Kidney (tissue), 14 donors: ENCODE data around the gene METTL8. TPM values are rescaled to one million over a fixed set of nuclear protein-coding genes. Genes with fewer than 3 reads are reported as not detected.

Experiments used
- DNase-seq, 5 donors: peaks; one replicate each; pipeline ENCODE4 v3.0.0-alpha.2; 2013 to 2020
- FAIRE-seq: peaks from 2 replicates; lab custom pipeline; 2012; peaks lifted over from hg19 to GRCh38; lab: Jason Lieb, UNC
- H3K27ac ChIP-seq, 2 donors: one replicate each; pipeline ENCODE4 v1.7.0; 2013; ENCODE audit warnings: low read depth in 2 of 2, low read length in 2 of 2, inconsistent platforms in 1 of 2
- H3K27me3 ChIP-seq: one replicate; pipeline ENCODE4 v1.7.1; 2013; ENCODE audit warnings: low read length, inconsistent platforms; ENCODE audit not compliant: control insufficient read depth, insufficient read depth
- H3K36me3 ChIP-seq, 3 donors: one replicate each; pipeline versions ENCODE4 v1.7.0 to v1.7.1; 2013; ENCODE audit warnings: low read length in 3 of 3, control low read depth in 1 of 3, inconsistent platforms in 1 of 3; ENCODE audit not compliant: insufficient read depth in 3 of 3, control insufficient read depth in 2 of 3
- H3K4me1 ChIP-seq, 3 donors: one replicate each; pipeline versions ENCODE4 v1.7.0 to v1.7.1; 2013; ENCODE audit warnings: low read length in 3 of 3, inconsistent platforms in 1 of 3, low read depth in 1 of 3; ENCODE audit not compliant: control insufficient read depth in 2 of 3, insufficient read depth in 2 of 3
- H3K4me3 ChIP-seq, 3 donors: one replicate each; pipeline versions ENCODE4 v1.7.0 to v1.8.1; 2013; ENCODE audit warnings: low read length in 3 of 3, control low read depth in 1 of 3, inconsistent platforms in 1 of 3
- H3K9ac ChIP-seq, 3 donors: one replicate each; pipeline versions ENCODE4 v1.7.0 to v1.7.1; 2013; ENCODE audit warnings: low read length in 3 of 3, control low read depth in 1 of 3, inconsistent platforms in 1 of 3
- H3K9me3 ChIP-seq, 3 donors: one replicate each; pipeline versions ENCODE4 v1.7.0 to v1.7.1; 2013; ENCODE audit warnings: low read length in 3 of 3, control low read depth in 1 of 3, inconsistent platforms in 1 of 3; ENCODE audit not compliant: control insufficient read depth in 2 of 3, insufficient read depth in 1 of 3
- intact Hi-C: fragments of 100-400 bp; cut with DNase I; formaldehyde crosslinking; loops from one replicate; pipeline ENCODE4 v1.11.1; 2022
- polyA plus RNA-seq: library from polyadenylated mRNA; stranded (reverse); fragments of 350-450 nt; fragmentation: Illumina TruSeq; extraction: RNeasy Lipid Tissue Mini Kit (QIAGEN cat#74804); gene quantifications from one replicate; pipeline ENCODE4 v1.2.3, GENCODE V29; 2014; ENCODE audit warnings: low read depth, low replicate concordance; ENCODE audit not compliant: insufficient read depth
- total RNA-seq: library from RNA; stranded (reverse); fragmentation: NEBNext Ultra II Directional; extraction: Animal tissue kit (Norgen Biotek cat#: 25700); gene quantifications from one replicate; pipeline ENCODE4 v1.2.1, GENCODE V29; 2021
- TF ChIP-seq, protein P1 (sequence below): IDR thresholded peaks from 3 replicates; pipeline ENCODE4 v1.5.1; 2012; ENCODE audit warnings: mild to moderate bottlenecking, moderate library complexity, borderline replicate concordance; ENCODE audit not compliant: insufficient read depth; ENCODE audit errors: extremely low read depth
- donor health status: control.
- donor health status: control.
- donor health status: control.
- donor health status: control.
- donor health status: control.
- donor health status: DM: yes; HTN: yes; CAD: no.
- donor health status: Normal renal cell carcinoma (clear cell type).

METTL8 gene
- total and polyA plus RNA-seq, 2 donors from 2014 or later: 10.8 to 14.9 TPM

DNA sequence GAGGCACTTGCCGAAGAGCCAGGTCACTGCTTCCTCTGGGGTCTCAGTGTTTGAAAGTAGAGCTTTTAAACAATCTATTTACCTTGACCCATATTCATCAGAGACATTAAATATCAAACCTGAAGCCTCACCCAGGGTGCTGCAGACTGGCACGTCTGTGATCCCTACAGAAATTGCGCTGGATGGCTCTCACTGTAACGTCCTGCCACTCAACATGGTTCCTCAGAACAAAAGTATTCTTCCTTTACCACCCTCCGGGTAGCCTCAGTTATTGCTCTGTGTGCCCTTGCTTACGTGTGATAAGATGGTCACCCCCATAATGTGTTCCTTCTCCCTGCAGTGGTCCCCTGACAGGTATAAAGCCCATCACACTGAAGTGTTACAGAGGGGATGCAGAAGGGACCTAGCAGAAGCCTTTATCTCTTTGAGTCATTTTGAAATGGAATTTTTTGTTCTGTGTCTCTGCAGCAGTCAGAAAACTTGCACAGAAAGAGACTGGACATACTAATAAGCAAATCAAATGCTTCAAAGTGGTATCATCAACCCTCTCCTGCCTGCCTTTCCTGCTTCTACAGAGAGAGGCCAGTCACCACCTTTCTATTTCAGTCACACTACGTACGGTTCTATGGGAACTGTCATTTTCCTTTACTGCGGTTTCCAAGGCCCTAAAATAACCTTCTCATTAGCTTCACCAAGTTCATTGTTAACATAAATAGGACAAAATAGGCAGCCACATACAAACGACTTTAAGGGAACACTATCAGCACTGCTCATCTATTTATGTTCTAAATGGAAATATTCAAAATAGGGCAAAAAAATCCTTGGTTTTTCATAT lies 86.8 kb downstream of the METTL8 start:
- intact Hi-C loops: no loop called here
- H3K27me3 ChIP-seq: no peaks in the 10 kb centered on the region
- DNase-seq (no peak), FAIRE-seq (no peak)
- no peaks in the 10 kb centered on the region for H3K36me3 ChIP-seq
- H3K4me1 ChIP-seq: peaks cover 0 to 6% (median 0%) of the 10 kb centered on the region in 3 donors
- no peak overlapping the region for H3K9ac ChIP-seq
- no peaks in the 10 kb centered on the region for H3K9me3 ChIP-seq
- TF ChIP-seq, protein P1, sequence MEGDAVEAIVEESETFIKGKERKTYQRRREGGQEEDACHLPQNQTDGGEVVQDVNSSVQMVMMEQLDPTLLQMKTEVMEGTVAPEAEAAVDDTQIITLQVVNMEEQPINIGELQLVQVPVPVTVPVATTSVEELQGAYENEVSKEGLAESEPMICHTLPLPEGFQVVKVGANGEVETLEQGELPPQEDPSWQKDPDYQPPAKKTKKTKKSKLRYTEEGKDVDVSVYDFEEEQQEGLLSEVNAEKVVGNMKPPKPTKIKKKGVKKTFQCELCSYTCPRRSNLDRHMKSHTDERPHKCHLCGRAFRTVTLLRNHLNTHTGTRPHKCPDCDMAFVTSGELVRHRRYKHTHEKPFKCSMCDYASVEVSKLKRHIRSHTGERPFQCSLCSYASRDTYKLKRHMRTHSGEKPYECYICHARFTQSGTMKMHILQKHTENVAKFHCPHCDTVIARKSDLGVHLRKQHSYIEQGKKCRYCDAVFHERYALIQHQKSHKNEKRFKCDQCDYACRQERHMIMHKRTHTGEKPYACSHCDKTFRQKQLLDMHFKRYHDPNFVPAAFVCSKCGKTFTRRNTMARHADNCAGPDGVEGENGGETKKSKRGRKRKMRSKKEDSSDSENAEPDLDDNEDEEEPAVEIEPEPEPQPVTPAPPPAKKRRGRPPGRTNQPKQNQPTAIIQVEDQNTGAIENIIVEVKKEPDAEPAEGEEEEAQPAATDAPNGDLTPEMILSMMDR: no peak
- H3K27ac ChIP-seq: peak overlapping the region in 1 of 2 donors; percentile 14
- no peak overlapping the region for H3K4me3 ChIP-seq

DNA sequence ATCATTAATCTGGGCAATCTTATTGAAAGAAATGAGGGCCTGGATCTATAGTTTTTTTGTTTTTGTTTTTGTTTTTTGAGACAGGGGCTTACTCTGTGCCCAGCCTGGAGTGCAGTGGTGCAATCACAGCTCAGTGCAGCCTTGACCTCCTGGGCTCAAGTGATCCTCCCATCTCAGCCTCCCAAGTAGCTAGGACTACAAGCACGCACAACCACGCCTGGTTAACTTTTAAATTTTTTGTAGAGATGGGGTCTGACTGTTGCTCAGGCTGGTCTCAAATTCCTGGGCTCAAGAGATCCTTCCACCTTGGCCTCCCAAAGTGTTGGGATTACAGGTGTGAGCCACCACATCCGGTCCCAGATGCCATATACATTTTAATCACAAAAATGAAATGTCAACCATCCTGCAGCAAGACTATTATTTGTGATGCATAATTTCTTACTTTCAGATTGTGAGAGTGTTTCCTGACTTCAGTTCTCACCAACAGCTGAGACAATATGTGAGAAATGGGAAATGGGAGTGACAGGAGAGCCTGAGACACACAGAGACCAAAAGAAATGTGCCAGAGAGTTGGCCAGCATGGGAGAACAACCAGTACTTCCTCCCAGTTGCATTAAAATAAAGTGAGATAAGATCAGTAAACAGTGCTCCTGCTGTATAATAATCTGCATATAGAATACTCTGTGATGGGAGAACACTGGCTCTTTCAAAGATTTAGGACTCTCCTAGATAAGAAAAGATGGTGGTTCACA lies 87.6 kb downstream of the METTL8 start:
- FAIRE-seq: no peak
- Histone ChIP-seq H3K9me3 (no peaks in the 10 kb centered on the region), H3K36me3 (no peaks in the 10 kb centered on the region), H3K27me3 (no peaks in the 10 kb centered on the region), H3K27ac (no peak overlapping the region), H3K4me1 (peaks cover 0 to 6% (median 0%) of the 10 kb centered on the region in 3 donors), H3K9ac (no peak overlapping the region), H3K4me3 (no peak overlapping the region)
- intact Hi-C loops: no loop called here
- TF ChIP-seq, protein P1: no peak
- DNase-seq: no peak

DNA sequence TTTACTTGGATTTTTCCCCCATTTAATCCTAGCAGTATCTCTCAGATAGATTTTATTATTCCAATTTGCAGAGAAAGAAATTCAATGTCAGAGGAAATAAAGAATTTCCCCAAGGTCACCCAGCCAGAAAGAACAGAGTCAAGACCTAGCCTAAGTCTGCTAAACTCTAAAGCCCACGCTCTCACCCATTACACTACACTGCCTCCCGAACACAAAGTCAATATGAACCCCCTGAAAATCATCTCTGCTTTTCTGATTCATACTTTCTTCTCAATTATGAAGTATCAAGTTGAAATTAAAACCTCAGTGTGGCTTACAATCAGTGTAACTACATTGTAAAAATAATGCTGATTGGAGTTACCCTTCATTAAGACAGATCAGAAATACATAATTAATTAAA lies 89.6 kb downstream of the METTL8 start:
- TF ChIP-seq, protein P1: no peak
- H3K4me1 ChIP-seq: peaks cover 0 to 6% (median 0%) of the 10 kb centered on the region in 3 donors
- H3K9me3 ChIP-seq: no peaks in the 10 kb centered on the region
- H3K9ac ChIP-seq: no peak overlapping the region
- DNase-seq (no peak), FAIRE-seq (no peak)
- intact Hi-C loops: no loop called here
- no peak overlapping the region for H3K4me3 ChIP-seq
- H3K27ac ChIP-seq: no peak overlapping the region
- H3K36me3 ChIP-seq: no peaks in the 10 kb centered on the region
- no peaks in the 10 kb centered on the region for H3K27me3 ChIP-seq
